Measurements from ENCODE around the gene HIVEP3.

The HIVEP3 gene

DNA sequence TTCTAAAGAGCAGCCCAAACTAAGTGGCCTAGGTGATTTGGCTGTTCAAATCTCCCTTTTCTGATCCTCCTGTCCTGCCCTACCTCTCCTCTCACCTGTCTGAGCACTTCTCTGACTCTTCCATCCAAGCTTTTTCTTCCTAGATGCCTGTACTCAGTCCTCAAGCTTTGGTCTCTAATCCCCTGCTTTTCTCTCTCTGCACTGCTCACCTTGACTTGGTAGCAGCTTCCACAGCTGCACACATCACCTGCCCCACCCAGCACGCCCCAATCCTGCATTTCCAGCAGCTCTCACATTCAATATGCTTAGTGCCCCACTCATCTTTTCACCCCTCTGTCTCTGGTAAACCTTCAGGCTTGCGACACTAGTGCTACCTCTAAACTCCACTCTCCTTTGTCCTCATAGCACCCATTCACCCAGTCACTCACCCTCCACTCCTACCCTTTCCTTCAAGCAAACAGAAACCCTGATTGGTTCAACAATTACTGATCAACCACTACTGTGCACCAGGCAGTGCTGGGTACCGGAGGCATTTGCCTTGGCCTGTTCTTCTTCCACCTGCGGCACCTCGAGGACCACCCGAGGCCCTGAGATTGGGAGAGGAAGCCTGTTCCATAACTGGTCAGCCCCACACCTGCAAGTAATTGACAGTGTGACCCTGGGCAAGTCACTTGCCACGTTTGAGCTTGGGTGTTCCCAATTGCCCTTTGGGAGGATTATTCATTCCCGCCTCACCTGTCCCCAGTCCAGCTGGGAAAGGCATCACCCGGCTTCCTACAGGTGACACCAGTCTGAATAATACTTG, 298.2 kb downstream of the HIVEP3 start:
- no peak for DNase-seq (ENCODE audit: low read depth in 2 of 3, low spot score in 2 of 3)

DNA sequence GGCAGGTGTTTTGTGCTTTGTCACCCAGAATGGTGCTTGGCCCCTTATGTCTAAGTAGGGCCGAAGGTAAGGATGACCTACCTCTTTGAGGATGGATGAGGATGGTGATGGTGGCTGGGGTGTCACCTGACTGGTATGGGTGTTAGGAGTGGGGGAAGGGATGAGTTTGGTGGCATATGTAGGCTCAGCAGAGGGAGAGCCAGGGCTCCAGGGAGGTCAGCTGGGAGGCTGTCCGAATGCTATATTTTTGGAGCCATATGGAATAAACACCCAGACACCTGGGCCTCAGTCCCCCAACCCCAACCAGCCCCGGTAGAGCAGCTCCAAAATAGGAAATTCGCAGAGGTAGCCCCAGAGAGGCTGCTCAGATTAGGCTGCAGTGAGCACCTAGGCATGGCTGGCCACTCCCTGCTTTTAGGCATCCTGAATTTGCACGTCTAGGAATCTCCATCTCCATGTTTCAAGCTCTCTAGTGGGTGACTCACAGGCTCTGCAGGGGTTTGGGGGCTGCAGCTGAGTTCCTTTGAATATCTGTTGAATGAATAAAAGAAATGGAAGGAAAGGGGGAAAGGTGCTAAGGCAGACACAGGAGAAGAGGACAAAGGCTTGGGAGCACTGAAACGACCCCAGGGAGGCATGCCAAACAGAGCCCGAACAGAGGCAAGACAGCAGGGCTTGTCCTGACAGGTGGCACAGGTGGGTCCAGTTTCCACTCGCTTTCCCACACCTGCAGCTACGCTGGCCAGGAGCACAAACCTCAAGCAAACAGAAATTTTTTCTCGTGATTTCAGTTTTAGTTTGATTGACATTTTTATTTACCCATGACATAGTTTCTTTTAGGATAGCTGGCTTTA, 299.0 kb downstream of the HIVEP3 start:
- DNase-seq (ENCODE audit: low read depth in 2 of 3, low spot score in 2 of 3): no peak

DNA sequence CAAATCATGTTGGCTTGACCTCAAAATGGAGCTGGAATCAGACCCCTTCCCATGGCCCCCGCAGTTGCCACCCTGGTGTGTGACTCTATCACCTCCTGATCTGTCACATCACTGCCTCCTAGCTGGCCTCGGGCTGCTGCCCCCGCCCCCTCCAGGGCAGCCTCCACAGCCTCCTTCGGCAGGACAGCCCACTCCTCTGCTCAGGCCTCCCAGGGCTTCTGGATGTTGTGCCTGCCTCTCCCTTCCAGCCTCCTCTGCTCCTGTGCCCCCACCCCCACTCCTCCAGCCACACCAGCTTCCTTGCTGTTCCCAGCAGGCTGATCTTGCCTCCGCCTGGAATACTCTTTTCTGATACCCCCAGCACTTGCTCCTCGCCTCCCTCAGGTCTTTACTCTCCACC, 299.9 kb downstream of the HIVEP3 start:
- DNase-seq (ENCODE audit: low read depth in 2 of 3, low spot score in 2 of 3): no peak

DNA sequence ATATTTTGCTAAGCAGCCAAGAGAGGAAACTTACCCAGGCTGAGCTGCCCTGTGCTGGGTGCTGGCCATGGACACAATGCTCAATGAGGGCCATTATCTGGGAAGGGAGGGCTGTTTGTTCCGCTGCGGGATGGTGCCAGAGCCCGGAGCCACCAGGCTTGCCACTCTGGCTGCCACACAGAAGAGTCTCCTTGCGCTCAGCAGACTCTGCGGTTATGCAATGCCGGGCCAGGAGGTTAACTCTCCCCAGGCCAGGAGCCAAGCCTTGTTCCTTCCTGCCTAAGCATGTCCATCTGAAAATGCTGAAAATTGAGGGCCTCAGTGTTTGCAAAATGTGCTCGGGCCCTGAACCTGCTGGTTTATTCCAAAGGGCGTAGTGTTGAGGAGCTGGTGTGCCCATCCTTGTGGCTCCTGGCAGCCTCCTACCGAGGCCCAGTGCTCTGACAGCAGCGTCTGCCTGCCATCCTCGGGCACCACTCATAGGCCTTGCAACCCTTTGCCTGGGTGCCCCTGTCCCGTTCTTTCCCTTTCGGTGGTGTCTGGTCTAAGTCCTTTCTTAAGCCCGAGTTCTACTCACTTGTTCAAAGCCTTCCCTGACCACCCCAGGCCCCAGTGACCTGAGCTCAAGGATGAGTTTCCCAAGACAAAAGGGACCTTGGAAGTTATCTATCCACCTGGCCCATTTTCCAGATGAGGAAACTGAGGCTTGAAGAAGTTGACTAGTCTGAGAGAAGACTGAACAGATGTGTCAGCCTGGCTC, 300.5 kb downstream of the HIVEP3 start:
- DNase-seq (ENCODE audit: low read depth in 2 of 3, low spot score in 2 of 3): no peak

DNA sequence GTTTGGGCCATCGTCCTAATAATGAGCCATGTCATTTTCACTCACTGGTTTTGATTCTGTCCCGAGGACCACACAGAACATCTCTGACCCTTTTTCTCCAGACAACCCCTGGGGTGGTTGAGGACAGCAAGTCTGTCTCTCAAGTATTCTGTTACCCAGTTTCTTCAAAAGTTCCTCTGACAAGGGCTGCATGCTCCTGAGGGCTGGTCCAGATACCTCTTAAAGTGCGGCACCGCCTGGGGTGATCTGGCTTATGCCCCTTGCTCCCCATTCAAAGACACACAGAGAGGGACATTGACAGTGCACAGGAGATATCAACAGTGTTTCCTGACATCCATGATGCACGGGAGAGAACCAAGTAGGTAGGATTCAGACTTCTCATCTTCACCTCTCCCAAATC, 301.4 kb downstream of the HIVEP3 start:
- DNase-seq (ENCODE audit: low read depth in 2 of 3, low spot score in 2 of 3): no peak

DNA sequence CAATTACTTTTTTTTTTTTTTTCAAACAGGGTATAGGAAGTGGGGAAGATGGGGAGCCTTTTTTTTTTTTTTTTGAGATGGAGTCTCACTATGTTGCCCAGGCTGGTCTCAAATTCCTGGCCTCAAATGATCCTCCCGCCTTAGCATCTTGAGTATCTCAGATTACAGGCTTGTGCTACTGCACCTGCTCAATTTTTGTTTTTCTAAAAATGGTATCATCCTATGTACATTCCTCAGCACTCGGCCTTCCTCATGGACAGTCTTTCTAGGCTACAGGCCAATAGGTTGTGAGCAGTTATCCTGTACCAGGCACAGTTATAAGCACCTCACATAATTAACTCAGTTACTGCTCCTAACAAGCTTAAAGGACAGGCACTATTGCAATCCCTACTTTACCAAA, 302.2 kb downstream of the HIVEP3 start:
- DNase-seq (ENCODE audit: low read depth in 2 of 3, low spot score in 2 of 3): no peak

DNA sequence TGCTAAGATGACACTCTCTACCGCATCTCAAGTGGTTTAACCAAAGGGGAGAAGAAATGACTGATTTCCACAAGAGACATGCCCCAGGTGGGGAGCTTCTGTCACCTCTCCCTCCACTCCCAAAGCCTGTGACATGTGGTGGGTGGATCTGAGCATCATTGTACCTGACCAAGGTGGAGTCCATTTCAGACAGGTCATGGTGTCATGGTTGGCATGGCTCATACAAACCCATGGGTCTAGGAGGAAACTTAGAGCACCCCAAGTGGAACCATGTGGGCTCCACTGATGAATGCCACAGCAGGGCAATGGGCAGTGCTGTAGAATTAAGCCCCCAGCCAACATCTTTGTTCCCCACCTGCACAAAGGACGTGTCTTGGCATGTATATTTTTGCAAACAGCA, 302.7 kb downstream of the HIVEP3 start:
- DNase-seq (ENCODE audit: low read depth in 2 of 3, low spot score in 2 of 3): no peak

DNA sequence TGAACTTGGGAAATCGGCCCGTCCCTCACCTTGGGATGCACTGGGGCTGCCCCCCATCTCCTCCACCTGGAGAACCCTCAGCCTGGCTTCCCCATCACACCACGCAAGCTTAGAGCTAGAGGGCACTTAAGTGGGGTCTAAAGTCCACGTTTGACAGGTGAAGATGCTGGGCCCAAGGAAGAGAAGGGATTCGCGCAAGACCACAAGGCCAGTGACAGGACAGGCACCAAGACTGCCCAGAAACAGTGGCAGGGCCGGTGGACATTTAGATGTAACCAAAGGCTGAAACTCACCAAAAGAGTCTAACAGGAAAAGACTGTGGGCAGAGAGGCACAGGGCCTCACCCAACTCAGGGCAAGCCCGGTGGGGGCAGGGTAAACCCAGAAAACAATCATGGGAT, 303.4 kb downstream of the HIVEP3 start:
- no peak for DNase-seq (ENCODE audit: low read depth in 2 of 3, low spot score in 2 of 3)

DNA sequence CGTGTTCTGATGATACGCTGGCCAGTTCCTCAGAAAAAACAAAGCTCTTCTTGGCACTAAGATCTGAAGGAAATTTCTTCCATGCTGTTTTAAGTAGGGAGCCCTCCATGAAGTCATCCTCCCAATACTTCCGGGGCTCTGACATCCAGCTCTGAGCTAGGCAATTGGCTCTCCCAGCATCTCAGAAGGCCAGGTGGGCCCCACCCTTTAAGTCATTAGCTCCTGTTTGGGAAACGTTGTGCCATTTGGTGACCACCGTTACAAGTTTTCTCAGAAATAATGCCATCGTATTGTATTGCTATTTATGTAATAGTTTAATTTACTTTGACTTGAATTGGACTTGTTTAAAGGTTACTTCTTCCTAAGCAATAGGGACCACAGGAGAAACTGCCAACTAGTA, 303.9 kb downstream of the HIVEP3 start:
- DNase-seq (ENCODE audit: low read depth in 2 of 3, low spot score in 2 of 3): no peak

DNA sequence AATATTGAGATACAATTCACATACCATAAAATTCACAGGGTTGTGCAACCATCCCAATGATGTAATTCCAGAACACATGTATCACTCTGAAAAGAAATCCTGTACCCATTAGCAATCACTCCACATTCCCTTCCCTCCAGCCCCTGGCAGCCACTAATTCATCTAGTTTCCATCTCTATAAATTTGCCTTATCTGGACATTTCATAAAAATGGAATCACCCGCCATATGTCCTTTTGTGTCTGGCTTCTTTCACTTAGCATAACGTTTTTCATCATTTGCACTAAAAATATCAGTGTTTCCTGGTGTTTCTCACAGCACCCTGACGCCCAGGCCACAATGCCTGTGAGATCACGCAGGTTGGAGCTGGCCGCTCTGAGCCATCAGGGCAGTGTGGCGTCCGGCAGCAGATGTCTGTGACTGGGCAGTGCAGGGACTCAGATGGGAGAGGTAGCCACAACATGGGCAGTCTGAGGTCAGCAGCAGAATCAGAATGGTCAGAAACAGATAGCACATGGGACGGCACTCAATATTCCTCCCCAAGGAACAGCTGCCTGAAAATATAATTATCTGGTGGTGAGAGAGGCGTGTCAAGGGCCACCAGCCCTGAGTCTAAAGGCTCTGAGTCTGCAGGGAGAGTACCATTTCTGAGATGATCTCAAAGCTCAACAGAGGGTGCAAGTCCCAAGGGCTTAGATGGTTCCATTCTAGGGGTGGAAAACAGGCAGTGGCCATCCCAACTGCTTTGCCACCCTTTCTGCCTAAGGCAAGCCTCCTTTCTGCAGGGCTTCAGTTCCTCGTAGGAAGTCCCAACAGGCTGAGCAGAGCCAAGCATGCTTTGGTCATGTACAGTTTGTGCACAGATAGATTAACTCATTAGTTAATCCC, 304.8 kb downstream of the HIVEP3 start:
- no peak for DNase-seq (ENCODE audit: low read depth in 2 of 3, low spot score in 2 of 3)

DNA sequence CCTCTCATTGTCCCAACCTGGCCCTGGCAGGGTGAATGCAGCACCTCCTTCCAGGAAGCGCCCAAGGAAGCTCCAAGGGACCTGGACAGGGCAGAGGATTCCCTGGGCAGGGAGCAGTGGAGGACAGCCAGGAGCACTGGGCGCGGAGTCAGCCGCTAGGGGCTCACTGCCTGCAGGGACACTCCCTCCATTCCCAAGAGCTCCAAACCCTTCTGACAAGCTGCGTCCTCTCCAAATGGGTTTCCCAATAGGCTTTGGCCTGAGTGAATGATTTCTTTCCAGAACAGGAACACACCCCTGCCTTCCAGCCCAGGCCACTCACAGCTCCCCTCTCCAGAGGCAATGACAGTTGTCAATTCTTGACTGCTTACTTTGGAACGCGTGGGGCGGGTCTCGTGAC, 305.8 kb downstream of the HIVEP3 start:
- no peak for DNase-seq (ENCODE audit: low read depth in 2 of 3, low spot score in 2 of 3)

DNA sequence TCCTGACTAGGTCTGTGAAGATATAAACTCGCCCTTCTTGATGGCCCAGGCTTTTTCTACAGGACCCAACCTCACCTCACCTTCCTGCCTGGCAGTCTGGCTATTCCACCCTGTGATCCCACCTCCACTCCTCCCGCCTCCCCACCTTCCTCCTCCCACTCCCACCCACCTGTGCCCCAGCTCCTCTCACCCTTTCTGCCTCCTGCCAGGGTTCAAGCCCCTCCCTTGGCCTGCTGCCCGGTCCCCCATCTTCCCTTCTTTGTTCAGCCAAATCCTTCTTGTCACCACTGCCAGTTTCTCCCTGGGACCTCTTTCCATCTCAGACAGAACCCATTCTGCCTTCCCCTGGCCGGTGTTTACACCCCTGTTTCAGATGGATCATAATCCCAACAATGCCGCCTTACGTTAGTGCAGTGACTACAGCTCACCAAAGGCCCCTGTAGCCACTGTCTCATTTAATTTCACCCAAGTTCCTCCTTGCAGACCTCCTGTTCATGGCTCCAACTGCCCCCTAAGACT, 306.7 kb downstream of the HIVEP3 start:
- DNase-seq (ENCODE audit: low read depth in 2 of 3, low spot score in 2 of 3): no peak

DNA sequence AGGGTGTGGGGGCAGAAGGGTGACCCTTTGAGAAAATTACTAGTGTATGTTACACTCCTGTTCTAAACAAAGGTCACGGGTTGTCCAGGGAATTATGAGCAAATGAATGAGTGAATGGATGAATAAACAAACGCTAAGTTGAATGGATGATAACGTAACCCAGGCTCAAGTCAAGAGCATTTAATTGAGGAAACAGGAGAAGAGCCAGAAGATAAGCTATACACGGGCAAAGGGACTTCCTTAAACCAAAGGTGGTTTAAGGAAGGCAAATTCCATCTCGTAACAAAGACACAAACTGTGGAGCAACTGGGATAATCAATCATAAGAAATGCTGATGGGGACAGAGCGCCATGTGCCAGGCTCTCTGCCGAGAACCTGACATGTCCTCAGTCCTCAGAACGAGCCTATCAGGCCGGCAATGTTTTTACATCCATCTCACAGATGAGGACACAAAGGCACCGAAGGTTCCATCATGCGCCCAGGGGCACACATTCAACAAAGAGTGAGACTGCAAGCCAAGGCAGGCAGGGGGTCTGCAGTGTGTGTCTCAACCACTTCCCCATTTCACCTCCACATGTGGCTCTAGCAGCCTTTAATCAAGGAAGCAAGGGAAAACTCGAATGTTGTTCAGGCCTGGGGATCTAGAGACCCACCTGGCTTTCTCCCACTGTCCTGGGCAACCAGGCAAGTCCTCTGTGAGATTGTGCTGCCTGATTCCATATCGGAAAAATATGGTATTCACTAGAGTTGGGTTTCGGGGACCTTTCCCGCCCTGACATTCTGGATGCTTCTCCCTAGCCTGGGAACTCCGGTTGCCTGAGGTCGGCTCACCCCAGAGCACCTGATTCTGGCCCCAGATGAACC, 307.4 kb downstream of the HIVEP3 start:
- DNase-seq (ENCODE audit: low read depth in 2 of 3, low spot score in 2 of 3): no peak

DNA sequence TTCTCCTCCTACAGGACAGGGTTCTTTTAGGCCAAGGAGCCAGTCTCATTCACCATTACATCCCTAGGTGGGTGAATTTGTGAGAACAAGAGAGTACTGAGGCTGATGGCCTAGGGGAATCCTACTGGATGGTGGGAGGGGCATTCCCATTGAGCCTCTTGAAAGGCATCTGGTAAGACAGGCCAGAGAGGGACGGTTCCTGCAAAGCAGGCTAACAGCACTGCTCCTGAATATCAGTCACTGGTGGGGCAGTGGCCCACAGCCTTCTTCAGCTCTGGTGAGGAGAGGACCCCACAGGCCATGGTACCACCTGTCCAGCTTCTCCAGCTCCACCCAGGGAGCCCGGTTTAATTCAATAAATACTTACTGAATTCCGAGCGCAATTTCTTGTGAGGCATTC, 308.4 kb downstream of the HIVEP3 start:
- DNase-seq (ENCODE audit: low read depth in 2 of 3, low spot score in 2 of 3): no peak

DNA sequence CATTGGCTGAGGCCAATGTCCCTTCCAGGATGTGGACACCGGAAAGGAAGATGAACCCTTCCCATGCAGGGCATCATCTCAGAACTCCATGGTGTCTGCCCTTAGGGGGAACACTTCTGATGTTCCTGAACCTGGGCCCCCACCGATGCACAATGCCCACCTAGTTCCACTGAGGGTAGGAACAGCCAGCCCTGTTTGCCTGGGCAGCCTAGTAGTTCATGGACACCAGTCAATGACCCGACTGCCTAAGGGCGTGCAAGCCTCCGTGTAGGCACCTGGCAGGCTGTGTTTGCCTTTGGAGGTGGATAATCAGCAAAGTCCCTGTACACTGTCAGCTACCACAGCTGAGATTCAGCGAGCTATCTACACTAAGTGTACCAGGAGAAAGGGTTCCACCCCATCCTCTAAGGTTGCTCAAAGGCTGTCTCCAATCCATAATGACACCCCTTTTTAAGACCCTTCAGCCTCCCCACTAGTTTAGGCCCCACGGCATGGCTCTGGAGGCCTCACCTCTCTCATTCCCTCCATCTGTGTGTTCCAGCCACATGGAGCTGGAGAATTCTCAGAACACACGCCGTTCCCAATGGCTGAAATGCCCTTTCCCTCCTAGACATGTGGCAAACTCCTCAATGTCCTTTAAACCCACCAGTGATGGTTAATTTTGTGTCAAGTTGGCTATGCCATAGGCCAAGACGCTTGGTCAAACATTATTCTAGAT, 309.4 kb downstream of the HIVEP3 start:
- no peak for DNase-seq (ENCODE audit: low read depth in 2 of 3, low spot score in 2 of 3)

DNA sequence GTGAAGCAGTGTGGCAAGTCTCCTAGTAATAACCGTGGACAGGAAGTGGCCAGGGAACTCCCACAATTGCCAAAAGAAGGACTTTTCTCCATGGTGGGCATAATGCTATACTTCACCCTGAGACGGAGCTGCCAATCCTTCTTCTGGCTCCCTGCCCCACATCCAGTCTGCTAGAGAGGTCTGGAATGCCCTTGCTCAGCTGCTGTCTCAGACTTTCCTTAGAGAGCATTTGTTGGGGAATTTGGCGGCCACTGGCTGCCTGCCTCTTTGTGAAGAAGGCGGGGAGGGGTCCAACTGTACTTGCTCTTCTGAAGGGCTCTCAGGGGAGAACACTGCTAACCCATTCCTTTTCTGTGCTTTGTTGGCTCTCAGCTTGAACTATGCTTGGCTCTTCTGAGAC, 310.5 kb downstream of the HIVEP3 start:
- DNase-seq (ENCODE audit: low read depth in 2 of 3, low spot score in 2 of 3): no peak

DNA sequence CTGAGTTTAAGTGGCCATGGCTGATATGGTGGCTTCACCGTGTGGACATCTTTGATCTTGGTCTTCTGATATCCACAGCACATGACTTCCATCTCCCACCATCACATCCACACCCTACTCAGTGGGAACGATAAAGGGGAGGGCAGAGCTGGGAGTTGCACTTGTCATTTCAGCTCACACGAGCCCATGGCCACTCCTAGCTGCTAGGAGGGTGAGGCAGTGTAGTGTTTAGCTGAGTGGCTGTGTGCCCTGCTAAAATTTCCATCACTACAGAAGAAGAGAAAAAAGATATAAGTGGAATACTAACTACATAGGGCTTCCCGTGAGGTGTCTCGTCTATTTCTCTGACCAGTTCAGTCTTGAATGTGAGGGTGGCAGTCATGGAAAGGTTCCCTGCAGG, 310.9 kb downstream of the HIVEP3 start:
- no peak for DNase-seq (ENCODE audit: low read depth in 2 of 3, low spot score in 2 of 3)

DNA sequence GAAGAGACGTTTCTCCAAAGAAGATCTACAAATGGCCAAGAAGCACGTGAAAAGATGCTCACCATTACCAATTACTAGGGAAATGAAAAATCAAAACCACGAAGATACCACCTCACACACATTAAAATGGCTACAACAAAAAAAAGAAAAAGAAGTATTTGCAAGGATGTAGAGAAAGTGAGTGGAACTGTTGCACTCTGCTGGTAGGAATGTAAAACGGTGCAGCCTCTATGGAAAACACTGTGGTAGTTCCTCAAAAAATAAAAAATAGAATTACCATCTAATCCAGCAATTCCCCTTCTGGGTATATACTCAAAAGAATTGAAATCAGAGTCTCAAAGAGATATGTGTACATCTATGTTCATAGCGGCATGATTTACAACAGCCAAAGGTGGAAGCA, 318.8 kb downstream of the HIVEP3 start:
- no peak for DNase-seq (ENCODE audit: low read depth in 2 of 3, low spot score in 2 of 3)

DNA sequence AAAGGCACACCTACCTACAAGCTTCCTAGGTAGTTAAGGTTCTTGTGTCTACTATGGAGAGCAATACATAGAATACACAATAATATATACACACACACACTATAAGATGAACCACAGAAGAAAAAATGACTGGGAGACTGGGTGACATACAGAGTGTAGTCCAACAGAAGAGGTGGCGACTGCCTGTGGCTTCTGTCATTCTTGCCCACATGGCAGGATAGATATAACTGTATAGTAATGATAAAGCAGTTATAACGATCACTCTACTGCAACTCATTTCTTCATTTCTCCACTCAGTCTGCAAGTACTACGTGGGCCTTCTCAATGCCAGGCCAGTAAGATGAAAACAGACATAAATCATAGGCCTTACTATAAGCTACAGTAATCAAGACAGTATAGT, 320.4 kb downstream of the HIVEP3 start:
- DNase-seq (ENCODE audit: low read depth in 2 of 3, low spot score in 2 of 3): no peak
